22Rv1 (cell line): ENCODE results near the gene NFATC1.

Experiments
- CTCF ChIP-seq: fragments of 450-650 bp; IDR thresholded peaks from 2 replicates; pipeline ENCODE4 v1.5.1; 2017; ENCODE audit warnings: mild to moderate bottlenecking
- ZFX ChIP-seq: fragments of 450-650 bp; IDR thresholded peaks from 2 replicates; pipeline ENCODE4 v1.6.1; 2017; ENCODE audit warnings: antibody characterized with exemption, borderline replicate concordance

- TF ChIP-seq CTCF (no peak), ZFX (no peak)
Observed at GRCh38 chr18:79554945-79555645, 159.4 kb downstream of the NFATC1 start.
